GM06990 (cell line): ENCODE measurements around the gene SNTG2.

Source experiments
- DNase-seq: peaks from one replicate; pipeline ENCODE4 v3.0.0-alpha.2; 2011; ENCODE audit not compliant: insufficient read length; ENCODE audit errors: extremely low read depth
- H3K27me3 ChIP-seq: replicated peaks from 2 replicates; pipeline ENCODE4 v1.6.0; 2011; ENCODE audit warnings: low read length; ENCODE audit not compliant: control insufficient read depth, insufficient read depth
- H3K36me3 ChIP-seq: 2 replicates; pipeline ENCODE4 v1.5.1; 2011; ENCODE audit warnings: low read length; ENCODE audit not compliant: control insufficient read depth, insufficient read depth
- H3K4me3 ChIP-seq: replicated peaks from 2 replicates; pipeline ENCODE4 v1.5.1; 2011; ENCODE audit warnings: low read depth, mild to moderate bottlenecking, control low read depth, low read length
- TF ChIP-seq, protein P1 (sequence below): IDR thresholded peaks from 2 replicates; pipeline ENCODE4 v1.5.1; 2011; ENCODE audit warnings: low read length, control low read depth, mild to moderate bottlenecking, inconsistent platforms; ENCODE audit not compliant: insufficient read depth, poor library complexity, severe bottlenecking

SNTG2 gene

DNA sequence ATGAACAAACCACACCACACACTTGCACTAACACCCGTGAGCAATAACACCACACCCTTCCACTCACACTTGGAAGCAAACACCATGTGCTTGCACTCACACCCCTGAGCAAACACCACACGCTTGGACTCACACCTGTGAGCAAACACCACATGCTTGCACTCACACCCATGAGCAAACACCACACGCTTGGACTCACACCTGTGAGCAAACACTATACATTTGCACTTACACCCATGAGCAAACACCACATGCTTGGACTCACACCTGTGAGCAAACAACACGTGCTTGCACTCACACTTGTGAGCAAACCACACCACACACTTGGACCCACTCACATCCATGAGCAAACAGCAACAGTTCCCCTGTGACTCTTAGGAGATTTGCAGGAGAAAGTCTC lies 24.4 kb downstream of the SNTG2 start:
- Histone ChIP-seq H3K36me3 (no peaks in the 10 kb centered on the region), H3K27me3 (no peaks in the 10 kb centered on the region), H3K4me3 (no peak overlapping the region)
- DNase-seq = no peak
- TF ChIP-seq, protein P1, sequence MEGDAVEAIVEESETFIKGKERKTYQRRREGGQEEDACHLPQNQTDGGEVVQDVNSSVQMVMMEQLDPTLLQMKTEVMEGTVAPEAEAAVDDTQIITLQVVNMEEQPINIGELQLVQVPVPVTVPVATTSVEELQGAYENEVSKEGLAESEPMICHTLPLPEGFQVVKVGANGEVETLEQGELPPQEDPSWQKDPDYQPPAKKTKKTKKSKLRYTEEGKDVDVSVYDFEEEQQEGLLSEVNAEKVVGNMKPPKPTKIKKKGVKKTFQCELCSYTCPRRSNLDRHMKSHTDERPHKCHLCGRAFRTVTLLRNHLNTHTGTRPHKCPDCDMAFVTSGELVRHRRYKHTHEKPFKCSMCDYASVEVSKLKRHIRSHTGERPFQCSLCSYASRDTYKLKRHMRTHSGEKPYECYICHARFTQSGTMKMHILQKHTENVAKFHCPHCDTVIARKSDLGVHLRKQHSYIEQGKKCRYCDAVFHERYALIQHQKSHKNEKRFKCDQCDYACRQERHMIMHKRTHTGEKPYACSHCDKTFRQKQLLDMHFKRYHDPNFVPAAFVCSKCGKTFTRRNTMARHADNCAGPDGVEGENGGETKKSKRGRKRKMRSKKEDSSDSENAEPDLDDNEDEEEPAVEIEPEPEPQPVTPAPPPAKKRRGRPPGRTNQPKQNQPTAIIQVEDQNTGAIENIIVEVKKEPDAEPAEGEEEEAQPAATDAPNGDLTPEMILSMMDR = no peak

DNA sequence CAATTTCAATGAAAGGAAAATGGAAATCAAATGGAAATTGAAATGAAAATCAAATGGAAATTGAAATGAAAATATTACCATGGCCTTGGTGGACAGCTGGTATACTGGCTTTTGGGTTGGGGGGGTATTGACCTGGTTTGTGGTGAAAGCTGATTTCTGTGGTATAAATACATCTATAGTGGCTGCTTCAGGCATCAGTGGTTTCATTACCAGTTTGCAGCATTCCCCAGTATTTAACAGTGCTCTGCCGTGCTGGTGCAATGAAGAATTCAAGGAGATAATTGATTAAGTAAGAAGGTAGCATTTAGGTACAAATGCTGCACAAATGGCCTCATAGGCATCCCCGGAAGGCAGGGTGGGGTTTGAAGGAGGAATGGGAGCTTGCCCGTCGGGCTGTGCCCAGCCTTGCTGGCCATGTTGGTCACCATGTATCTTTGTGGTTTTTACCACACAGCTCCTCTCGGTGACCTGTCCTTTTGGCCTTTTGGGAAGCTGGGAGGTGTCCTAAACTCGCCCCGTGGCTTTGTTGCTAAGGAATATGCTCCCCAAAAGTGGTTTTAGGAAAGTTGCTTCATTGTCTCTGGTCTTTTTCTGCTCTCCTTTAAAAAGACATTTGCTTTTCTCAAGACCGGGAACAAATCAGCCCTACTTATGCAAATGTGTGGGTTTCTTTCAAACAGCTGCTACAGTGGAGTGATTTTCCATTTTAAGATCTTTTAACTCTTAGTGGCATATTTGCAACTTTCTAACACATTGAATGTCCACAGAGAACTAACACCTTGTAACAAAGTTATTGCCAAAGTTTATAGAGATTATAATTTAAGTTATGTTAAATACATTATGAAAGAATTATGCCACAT lies 28.6 kb downstream of the SNTG2 start:
- Histone ChIP-seq H3K36me3 (no peaks in the 10 kb centered on the region), H3K4me3 (no peak overlapping the region), H3K27me3 (no peaks in the 10 kb centered on the region)
- TF ChIP-seq, protein P1 = no peak
- no peak for DNase-seq

DNA sequence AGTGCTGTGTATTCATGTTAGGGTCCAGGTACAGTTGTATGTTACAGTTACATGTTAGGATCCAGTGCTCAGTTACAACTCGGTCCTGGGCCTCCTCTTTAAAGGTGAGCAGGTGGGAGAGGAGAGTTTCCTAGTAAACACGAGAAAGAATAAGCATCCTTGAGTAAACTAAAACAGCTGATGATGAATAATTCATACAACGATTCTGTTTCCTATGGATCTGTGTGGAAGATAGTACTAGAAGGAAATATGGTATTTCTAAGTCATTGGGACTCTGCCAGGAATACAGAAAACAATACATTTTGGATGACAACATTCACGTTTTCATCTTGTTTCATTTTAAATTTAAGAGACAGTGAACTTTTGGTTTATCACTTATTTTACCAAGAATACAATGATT lies 29.5 kb downstream of the SNTG2 start:
- TF ChIP-seq, protein P1 = no peak
- H3K36me3 ChIP-seq = no peaks in the 10 kb centered on the region
- H3K4me3 ChIP-seq = no peak overlapping the region
- DNase-seq = no peak
- H3K27me3 ChIP-seq = no peaks in the 10 kb centered on the region

DNA sequence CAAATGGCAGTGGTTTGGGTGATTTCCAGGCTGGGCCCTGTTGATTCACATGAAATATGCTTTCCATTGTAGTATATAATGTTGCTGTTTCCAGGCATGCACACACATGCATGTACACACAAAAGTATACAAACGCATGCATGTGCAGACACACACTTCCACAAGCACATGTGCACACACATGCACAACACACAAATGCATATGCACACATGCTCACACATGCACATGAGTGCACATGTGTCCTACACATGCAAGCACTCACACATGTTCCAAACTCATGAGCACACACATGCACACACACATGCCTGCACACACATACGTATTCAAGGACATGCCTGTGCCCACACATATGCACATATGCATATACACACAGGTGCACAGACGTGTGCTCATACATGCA lies 30.6 kb downstream of the SNTG2 start:
- H3K27me3 ChIP-seq = no peaks in the 10 kb centered on the region
- DNase-seq = no peak
- TF ChIP-seq, protein P1 = no peak
- no peaks in the 10 kb centered on the region for H3K36me3 ChIP-seq
- no peak overlapping the region for H3K4me3 ChIP-seq

DNA sequence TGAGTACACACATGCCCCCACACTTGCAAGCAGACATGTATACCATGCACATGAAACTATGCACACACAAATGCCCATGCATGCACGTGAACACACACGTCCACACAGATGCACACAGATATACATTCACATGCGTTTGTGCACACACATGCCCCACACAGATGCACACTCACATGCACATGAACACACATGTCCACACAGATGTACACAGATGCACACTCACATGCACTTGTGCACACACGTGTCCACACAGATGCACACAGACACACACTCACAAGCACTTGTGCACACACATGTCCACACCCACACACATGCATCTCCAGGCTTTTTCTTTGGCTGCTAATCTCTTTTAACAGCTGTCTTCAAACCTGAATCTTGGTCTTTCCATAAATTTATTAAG lies 31.1 kb downstream of the SNTG2 start:
- no peak for DNase-seq
- Histone ChIP-seq H3K4me3 (no peak overlapping the region), H3K27me3 (no peaks in the 10 kb centered on the region), H3K36me3 (no peaks in the 10 kb centered on the region)
- TF ChIP-seq, protein P1 = no peak
